Activated T-helper 2 cell treated with anti-CD3 and anti-CD28 coated beads, Interferon-gamma antibody, Interleukin-2, Interleukin-4, amounts not matched to agents 10 μg/mL and 5 μg/mL and 100 μg/mL, durations not matched to agents 14 hours and 24 hours and 36 hours (primary cell): Measurements from ENCODE around the gene ZMYND11. TPM values are rescaled to one million over a fixed set of nuclear protein-coding genes. Genes with fewer than 3 reads are reported as not detected.
"Not testable (repeated sequence)": the region's sequence is repeated elsewhere in the genome, so short reads cannot be mapped to it uniquely, and the experiment has no call there.

Source experiments
- DNase-seq: peaks from one replicate; pipeline ENCODE4 v3.0.0; 2021; ENCODE audit warnings: low spot score
- H3K27ac Mint-ChIP-seq: one replicate; pipeline ENCODE4 v1.8.0; 2021; ENCODE audit warnings: mixed read lengths
- H3K27me3 Mint-ChIP-seq: one replicate; pipeline ENCODE4 v1.8.0; 2021; ENCODE audit warnings: low read depth, mixed read lengths
- H3K36me3 Mint-ChIP-seq: one replicate; pipeline ENCODE4 v1.8.0; 2021; ENCODE audit warnings: low read depth, mixed read lengths
- H3K4me1 Mint-ChIP-seq: one replicate; pipeline ENCODE4 v1.8.0; 2021; ENCODE audit warnings: low read depth, mixed read lengths
- H3K4me3 Mint-ChIP-seq: one replicate; pipeline ENCODE4 v1.8.0; 2021; ENCODE audit warnings: low read depth, mild to moderate bottlenecking, moderate library complexity, mixed read lengths
- H3K9me3 Mint-ChIP-seq: one replicate; pipeline ENCODE4 v1.8.0; 2021; ENCODE audit warnings: mixed read lengths
- intact Hi-C: fragments of 100-400 bp; cut with micrococcal nuclease; formaldehyde crosslinking; loops from one replicate; pipeline ENCODE4 v1.15.1; 2023
- total RNA-seq: library from RNA; stranded (reverse); gene quantifications from 2 replicates; pipeline ENCODE4 v1.2.3, GENCODE V29; 2022

Gene ZMYND11
- total RNA-seq, 1 donor from 2014 or later = 28.3 TPM

DNA sequence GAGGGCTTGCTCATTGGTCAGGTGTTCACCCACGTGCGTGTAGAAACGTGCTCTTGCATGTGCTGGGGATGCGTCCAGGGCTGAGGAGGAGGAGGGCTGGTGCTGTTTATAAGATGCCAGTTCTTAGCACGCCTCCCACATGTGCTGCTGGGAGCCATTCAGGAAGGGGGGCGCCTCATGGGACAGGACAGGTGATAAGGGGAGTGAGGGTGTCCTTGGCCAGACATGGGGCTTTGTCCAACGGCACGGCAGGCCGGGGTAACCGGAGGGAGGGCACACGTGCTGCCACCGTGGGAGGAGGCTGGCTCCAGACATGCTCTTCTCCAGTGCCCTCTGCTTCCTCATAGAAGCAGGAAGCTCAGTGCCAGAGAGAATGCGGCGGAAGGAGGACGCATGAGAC, 150.0 kb downstream of the ZMYND11 start:
- intact Hi-C loops = loop anchor here (2.0 kb wide), 1 partner anchor 20 kb away; no protein-coding TSS in a partner anchor
- peaks cover 4% of the 10 kb centered on the region for H3K9me3 Mint-ChIP-seq
- H3K36me3 Mint-ChIP-seq = peaks cover 3% of the 10 kb centered on the region
- H3K27ac Mint-ChIP-seq = no peak overlapping the region
- no peak overlapping the region for H3K4me3 Mint-ChIP-seq
- DNase-seq = no peak
- peaks cover 25% of the 10 kb centered on the region for H3K4me1 Mint-ChIP-seq
- no peaks in the 10 kb centered on the region for H3K27me3 Mint-ChIP-seq

DNA sequence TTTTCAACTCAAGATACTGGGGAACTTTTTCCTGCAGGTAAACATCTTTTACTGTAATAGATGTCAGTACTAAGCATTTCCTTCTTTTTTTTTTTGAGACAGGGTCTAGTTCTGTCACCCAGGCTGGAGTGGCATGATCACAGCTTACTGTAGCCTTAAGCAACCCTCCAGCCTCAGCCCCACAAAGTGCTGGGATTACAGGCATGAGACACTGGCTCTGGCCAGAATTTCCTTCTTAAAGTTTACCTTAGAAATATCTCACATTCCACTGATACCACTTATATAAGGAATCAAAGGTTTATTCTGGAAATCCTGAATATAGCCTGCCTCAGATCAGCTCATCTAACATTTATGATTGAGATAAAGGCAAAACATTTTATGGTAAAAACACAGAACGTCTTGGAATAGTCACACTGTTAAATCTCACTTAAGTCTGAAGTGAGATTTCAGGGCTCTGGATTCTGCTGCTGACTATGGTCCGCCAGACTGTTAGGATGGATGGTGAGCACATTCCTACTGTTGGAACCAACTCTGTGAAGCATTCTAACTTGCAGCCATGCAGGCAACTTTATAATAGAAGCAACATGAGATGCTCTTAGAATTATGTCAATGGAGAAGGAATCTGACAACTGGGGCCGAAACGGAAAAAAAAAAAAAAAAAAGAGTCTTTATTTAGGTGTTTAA, 151.9 kb downstream of the ZMYND11 start:
- H3K4me1 Mint-ChIP-seq = peaks cover 25% of the 10 kb centered on the region
- no peaks in the 10 kb centered on the region for H3K27me3 Mint-ChIP-seq
- intact Hi-C loops = no loop called here
- no peak overlapping the region for H3K4me3 Mint-ChIP-seq
- no peak for DNase-seq
- peaks cover 3% of the 10 kb centered on the region for H3K36me3 Mint-ChIP-seq
- no peak overlapping the region for H3K27ac Mint-ChIP-seq
- peaks cover 4% of the 10 kb centered on the region for H3K9me3 Mint-ChIP-seq

DNA sequence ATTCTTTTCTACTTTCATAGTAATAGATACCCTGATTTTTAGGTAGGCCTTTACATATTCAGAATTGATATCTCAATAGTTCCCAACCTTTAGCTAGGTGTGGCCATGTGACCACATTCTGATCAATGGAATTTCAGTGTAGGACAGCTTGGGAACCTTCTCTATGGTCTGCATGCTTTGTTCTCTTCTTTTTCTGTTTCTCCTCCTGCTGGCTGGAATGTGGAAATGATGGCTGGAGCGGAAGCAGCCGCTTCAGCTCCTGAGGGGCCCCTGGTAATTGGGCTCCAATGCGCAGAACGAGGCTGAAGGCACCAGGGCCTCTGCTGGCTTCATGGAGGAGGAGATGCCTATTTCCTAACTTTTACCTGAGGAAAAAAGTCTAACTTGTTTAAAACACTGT, 152.6 kb downstream of the ZMYND11 start:
- H3K4me3 Mint-ChIP-seq = no peak overlapping the region
- DNase-seq = no peak
- H3K27ac Mint-ChIP-seq = no peak overlapping the region
- peaks cover 4% of the 10 kb centered on the region for H3K9me3 Mint-ChIP-seq
- peaks cover 3% of the 10 kb centered on the region for H3K36me3 Mint-ChIP-seq
- no peaks in the 10 kb centered on the region for H3K27me3 Mint-ChIP-seq
- H3K4me1 Mint-ChIP-seq = peaks cover 20% of the 10 kb centered on the region
- intact Hi-C loops = no loop called here

DNA sequence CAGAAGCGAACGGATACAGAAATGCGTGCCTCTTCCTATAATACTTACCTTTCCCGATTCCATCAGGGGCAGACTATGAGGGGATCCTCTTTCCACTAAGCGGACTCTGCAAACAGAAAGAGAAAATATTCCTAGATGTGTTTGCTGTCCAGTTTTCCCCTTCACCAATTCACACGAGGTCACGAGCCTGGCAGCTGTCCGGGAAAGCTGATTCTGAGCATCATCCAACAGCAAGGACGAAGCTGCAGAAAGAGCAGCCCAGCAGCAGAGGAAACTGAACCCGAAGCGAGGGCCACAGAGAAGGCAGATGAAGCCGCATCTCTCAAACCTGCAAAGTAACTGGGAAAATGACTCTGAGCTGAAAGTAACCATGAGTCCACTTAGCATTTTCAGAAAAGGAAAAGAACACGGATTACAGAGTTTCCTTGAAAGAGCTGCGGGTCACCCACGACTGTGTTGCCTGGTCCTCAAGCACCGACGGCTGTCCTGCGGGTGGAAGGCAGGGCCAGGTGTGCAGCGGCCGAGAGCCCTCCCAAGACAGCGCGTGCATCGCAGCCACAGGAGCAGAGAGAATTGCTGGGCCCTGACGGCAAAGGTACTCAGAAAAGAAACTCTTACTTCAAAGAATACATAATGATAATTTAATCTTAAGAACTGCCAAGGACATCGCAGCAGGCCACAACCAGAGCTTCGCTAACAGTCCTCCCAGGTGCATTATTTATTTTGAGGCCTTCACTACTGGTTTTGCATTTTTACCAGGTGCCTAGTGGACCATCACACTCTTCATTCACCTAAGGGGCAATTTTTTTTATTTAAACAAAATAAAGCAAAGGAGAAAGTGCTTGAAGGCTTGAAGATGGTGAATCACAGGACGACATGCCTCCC, 153.3 kb downstream of the ZMYND11 start:
- Mint-ChIP-seq H3K4me1 (peaks cover 13% of the 10 kb centered on the region), H3K27me3 (no peaks in the 10 kb centered on the region), H3K36me3 (peaks cover 3% of the 10 kb centered on the region), H3K4me3 (no peak overlapping the region), H3K9me3 (peaks cover 4% of the 10 kb centered on the region), H3K27ac (no peak overlapping the region)
- intact Hi-C loops = no loop called here
- no peak for DNase-seq

DNA sequence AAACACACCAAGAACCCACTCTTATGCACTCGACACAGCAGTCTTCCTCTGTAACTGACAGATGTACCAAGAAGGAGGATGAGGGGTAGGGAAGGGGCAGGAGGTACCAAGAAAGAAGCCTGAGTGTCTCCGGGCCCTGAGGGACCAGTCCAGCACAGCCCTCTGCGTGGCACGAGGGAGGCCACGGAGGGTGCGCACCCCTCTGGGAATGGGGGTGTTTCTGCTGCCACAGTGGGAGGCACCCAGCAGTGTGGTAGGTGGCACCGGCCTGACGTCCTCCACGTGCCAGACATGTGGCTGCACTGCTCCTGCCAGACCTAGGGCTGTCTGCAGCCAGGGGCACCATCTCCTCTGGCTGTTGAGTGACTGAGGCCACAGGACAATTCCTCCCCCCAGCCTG, 154.3 kb downstream of the ZMYND11 start:
- Mint-ChIP-seq H3K9me3 (no peaks in the 10 kb centered on the region), H3K27me3 (no peaks in the 10 kb centered on the region), H3K4me3 (no peak overlapping the region), H3K27ac (no peak overlapping the region), H3K4me1 (peaks cover 4% of the 10 kb centered on the region), H3K36me3 (no peaks in the 10 kb centered on the region)
- DNase-seq = no peak
- intact Hi-C loops = no loop called here

DNA sequence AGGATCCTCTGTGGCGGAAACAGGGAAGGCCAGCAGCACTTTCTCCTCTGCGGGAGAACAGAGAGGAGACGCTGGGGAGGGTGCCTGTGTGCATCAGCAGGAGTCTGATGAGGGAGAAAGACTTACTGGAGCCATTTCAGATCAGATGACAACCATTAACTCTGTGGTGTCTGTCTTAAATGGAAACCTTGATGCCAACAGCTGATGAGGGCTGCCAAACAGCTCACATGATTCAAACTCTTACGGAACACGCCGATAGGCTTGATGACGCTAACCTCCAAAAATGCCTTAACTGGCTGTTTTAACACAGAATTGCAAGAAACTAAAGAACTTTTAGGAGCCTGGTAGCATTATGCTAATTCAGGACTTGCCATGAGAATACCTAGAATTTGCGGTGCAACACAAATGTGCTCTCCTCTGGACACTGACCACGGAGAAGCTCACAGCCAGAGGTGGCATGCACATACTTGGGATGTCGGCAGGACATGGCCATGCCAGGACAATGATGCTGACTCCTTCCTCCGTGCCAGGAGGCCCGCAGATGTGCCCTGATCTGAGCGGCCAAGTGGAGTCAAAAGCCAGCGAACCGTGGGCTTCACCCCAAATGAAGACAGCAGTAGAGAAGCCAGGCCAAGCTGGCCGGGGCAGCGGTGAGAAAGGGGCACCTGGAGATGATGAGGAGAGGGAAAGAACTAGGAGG, 154.9 kb downstream of the ZMYND11 start:
- Mint-ChIP-seq H3K4me1 (peaks cover under 1% of the 10 kb centered on the region), H3K36me3 (no peaks in the 10 kb centered on the region), H3K27ac (no peak overlapping the region), H3K9me3 (no peaks in the 10 kb centered on the region), H3K4me3 (no peak overlapping the region), H3K27me3 (no peaks in the 10 kb centered on the region)
- intact Hi-C loops = no loop called here
- DNase-seq = no peak

DNA sequence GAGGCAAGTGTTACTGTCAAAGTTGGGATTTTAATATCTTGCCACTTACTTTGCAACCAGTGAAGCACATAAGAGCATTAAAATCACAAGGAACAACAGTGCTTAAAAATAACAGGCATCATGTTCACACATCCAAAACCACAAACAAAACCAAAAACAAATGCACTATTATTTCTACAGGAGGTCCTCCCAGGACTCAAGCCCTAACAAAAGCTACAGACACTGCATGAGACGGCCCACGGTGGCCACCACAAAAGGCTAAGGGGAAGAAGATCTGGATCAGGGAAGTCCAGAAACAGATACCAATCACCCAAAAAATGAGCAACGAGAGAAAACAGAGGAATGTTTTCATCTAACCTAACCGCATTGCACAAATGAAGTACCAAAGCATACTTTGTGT, 158.4 kb downstream of the ZMYND11 start:
- Mint-ChIP-seq H3K9me3 (no peaks in the 10 kb centered on the region), H3K4me3 (no peak overlapping the region), H3K27me3 (no peaks in the 10 kb centered on the region), H3K4me1 (no peaks in the 10 kb centered on the region), H3K36me3 (no peaks in the 10 kb centered on the region), H3K27ac (no peak overlapping the region)
- no peak for DNase-seq
- intact Hi-C loops = no loop called here

DNA sequence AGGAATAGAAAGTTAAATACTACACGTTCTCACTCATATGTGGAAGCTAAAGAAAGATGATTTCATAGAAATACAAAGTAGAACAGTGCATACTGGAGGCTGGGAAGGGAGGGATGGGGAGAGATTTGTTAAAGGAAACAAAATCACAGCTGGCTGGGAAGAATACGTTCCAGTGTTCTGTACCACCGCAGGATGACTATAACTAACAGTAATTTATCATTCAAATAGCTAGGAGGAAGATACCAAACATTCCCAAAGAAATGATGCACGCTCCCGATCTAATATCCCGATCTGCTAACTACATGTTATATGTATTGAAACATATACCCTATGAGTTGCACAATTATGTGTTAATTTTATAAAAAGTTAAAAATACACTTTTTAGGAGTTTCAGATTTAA, 162.3 kb downstream of the ZMYND11 start:
- no peaks in the 10 kb centered on the region for H3K9me3 Mint-ChIP-seq
- H3K4me1 Mint-ChIP-seq = no peaks in the 10 kb centered on the region
- intact Hi-C loops = no loop called here
- no peak overlapping the region for H3K4me3 Mint-ChIP-seq
- no peaks in the 10 kb centered on the region for H3K27me3 Mint-ChIP-seq
- H3K36me3 Mint-ChIP-seq = no peaks in the 10 kb centered on the region
- H3K27ac Mint-ChIP-seq = no peak overlapping the region
- no peak for DNase-seq

DNA sequence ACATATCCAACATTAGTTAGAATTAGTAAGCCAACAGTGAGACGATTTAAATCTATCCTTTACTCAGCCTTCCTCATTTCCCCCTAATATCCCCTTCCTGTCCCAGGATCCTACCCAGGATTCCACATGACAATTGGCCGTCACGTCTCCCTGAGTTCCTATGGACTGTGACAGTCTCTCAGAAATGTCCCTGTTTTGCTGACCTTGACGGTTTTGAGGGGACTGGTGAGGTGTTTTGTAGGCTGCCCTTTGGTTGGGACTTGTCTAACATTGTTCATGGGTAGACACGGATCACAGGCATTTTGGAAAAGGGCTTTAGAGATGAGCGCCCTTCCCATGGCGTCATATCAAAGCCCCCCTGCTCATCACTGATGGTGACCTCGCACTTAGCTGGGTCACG, 162.8 kb downstream of the ZMYND11 start:
- no peak overlapping the region for H3K27ac Mint-ChIP-seq
- no peaks in the 10 kb centered on the region for H3K9me3 Mint-ChIP-seq
- H3K27me3 Mint-ChIP-seq = no peaks in the 10 kb centered on the region
- intact Hi-C loops = no loop called here
- no peaks in the 10 kb centered on the region for H3K4me1 Mint-ChIP-seq
- no peak for DNase-seq
- H3K4me3 Mint-ChIP-seq = no peak overlapping the region
- no peaks in the 10 kb centered on the region for H3K36me3 Mint-ChIP-seq

DNA sequence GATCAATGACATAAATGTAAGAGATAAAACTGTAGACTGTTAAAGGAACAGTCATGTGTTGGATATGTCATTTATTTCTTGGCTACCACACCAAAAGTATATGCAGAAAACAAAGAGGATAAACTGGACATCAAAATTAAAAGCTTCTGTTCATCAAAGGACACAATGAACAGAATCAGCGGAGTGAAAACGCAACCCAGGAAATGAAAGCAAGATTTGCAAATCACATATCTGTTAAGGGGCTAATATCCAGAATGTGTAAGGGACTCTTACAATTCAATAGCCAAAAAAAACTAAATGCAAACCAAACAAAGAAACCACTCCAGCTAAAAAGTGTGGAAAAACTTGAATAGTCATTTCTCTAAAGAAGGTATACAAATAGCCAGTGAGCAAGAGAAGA, 164.3 kb downstream of the ZMYND11 start:
- intact Hi-C loops = no loop called here
- H3K4me3 Mint-ChIP-seq = no peak overlapping the region
- H3K27me3 Mint-ChIP-seq = no peaks in the 10 kb centered on the region
- no peaks in the 10 kb centered on the region for H3K9me3 Mint-ChIP-seq
- DNase-seq = no peak
- no peak overlapping the region for H3K27ac Mint-ChIP-seq
- H3K36me3 Mint-ChIP-seq = no peaks in the 10 kb centered on the region
- H3K4me1 Mint-ChIP-seq = no peaks in the 10 kb centered on the region

DNA sequence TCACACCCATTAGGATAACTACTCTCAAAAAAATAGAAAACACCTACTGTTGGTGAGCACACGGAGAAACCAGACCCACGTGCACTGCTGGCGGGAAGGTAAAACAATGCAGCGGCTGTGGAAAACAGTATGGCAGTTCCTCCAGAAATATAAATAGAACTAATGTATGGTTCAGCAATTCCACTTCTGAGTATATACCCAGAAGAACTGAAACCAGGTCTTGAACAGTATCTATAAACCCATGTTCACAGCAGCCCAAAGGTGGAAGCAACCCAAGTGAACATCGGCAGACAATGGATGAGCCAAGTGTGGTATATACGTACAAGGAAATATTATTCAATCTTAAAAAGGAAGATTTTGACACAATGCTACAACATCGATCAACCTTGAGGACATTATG, 164.7 kb downstream of the ZMYND11 start:
- Mint-ChIP-seq H3K27me3 (no peaks in the 10 kb centered on the region), H3K9me3 (no peaks in the 10 kb centered on the region), H3K36me3 (no peaks in the 10 kb centered on the region), H3K27ac (no peak overlapping the region), H3K4me1 (no peaks in the 10 kb centered on the region), H3K4me3 (no peak overlapping the region)
- no peak for DNase-seq
- intact Hi-C loops = no loop called here

DNA sequence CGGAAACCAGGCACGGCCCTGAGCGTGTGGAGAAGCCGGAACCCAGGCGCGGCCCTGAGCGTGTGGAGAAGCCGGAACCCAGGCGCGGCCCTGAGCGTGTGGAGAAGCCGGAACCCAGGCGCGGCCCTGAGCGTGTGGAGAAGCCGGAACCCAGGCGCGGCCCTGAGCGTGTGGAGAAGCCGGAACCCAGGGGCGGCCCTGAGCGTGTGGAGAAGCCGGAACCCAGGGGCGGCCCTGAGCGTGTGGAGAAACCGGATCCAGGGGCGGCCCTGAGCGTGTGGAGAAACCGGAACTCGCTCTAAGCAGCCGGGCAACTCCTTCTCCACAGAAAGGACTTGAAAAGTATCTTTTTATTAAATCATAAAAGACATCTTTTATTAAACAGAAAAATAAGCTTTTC, 165.3 kb downstream of the ZMYND11 start:
- intact Hi-C loops, H3K36me3 Mint-ChIP-seq, H3K9me3 Mint-ChIP-seq, H3K4me1 Mint-ChIP-seq, H3K4me3 Mint-ChIP-seq, H3K27me3 Mint-ChIP-seq, H3K27ac Mint-ChIP-seq, DNase-seq: not testable (repeated sequence)

DNA sequence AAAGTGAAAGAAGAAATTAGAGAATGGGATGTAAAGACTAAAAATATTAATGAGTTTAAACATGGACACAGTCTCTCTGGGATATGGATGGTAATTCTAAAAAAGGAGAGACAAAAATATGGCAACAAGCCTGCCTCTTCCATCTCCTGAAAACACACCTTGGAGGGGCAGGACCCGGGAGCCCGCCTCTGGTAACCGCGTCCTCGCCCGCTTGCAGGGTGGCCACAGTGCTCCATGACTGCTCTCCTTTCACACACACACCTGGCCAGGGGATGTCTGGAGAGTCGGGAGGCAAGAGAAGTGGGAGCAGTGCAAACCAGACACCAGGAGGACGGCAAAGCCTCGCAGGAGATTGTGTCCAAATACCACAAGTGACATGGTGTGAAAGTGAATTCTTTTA, 166.3 kb downstream of the ZMYND11 start:
- Mint-ChIP-seq H3K4me3 (no peak overlapping the region), H3K36me3 (no peaks in the 10 kb centered on the region), H3K9me3 (no peaks in the 10 kb centered on the region), H3K27me3 (no peaks in the 10 kb centered on the region), H3K4me1 (no peaks in the 10 kb centered on the region), H3K27ac (no peak overlapping the region)
- DNase-seq = no peak
- intact Hi-C loops = no loop called here
